Hematopoietic multipotent progenitor cell treated with erythropoietin and hydrocortisone succinate and interleukin-3 and kit ligand, for 4 days (in vitro differentiated cells): ENCODE results near the gene SELP.

Experiments used
- DNase-seq: peaks from one replicate; pipeline ENCODE4 v3.0.0-alpha.2; 2015

The SELP gene

DNA sequence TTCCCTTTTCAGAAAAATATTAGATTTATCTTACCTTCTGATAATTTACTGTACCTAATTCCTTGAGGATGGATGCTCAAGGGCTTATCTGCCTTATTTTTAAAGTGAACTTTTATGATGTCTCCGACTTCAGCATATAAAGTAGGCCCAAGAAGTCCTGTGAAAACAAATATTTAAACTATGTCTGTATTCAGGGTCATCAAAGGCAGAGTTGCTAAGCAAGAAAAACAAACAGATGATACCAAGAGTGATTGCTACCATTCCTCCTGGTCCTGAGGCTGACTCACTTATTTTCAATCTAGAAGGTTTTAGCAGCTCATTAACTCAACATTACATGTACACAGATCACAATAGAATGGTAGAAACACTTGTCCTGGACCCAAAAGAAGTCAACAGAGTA, 57.7 kb downstream of the SELP start:
- no peak for DNase-seq

- no peak for DNase-seq
Observed at GRCh38 chr1:169571450-169571849, 58.5 kb downstream of the SELP start.

DNA sequence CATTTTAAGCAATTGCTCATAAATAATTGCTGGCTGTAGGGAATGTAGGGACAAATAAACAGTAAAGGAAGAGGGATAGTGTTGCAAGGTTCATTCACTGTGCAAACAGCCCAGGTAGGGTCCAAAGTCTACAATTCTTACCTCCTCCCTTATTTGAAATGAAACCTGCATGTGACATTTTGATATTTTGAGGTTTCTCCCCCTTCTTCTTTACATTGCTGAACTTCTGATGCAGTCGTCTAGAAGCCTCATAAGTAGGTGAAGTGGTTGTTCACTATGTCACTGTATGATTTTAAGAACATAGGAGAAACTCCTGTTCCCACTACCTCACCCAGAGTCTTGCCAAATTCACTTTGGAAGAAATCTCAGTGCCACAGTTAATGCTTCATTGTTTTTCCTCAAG, 59.8 kb downstream of the SELP start:
- no peak for DNase-seq

- DNase-seq = no peak
Observed at GRCh38 chr1:169568497-169568896, 61.4 kb downstream of the SELP start.

DNA sequence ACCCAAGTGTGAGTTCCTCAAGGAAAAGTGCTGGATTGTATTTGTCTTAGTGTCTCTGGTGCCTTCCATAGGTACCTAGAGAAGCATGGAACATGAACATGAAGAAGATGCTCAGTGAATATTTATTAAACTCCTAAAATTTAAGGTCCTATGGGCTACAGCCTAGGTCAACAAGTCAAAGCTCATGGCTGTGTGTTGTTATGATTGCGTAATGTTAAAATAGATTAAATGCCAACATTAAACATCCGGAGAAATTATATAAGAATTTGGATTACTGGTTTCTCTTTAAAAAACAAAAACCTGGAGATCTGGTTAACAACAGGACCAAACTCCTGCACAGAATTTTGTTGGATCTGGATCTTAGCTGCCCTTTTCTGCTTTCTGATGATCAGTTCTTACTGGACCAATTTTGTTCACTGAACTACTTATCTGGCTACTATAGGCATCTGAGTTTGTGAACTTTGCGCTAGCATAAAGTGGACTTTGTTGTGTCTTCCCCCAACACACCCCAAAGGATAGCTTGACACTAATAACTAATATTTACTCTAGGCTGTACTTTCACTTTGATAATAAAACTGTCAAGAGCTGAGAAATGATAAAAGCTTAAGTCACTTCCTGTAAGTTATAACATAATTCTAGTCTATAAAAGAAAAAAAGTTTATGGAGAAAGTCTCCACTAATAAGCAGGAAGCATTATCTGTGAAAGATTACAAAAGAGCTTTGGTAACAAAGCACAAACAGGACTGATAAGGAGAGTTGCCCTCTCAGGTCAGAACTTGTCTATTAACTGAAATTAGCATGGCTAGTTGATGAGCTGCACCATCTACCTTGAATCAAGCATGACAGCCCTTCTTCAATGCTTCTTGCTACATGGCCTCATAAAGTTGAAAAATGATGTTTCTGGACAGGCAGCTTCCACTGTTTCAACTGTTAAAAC, 64.3 kb downstream of the SELP start:
- peak; percentile 46 for DNase-seq

DNA sequence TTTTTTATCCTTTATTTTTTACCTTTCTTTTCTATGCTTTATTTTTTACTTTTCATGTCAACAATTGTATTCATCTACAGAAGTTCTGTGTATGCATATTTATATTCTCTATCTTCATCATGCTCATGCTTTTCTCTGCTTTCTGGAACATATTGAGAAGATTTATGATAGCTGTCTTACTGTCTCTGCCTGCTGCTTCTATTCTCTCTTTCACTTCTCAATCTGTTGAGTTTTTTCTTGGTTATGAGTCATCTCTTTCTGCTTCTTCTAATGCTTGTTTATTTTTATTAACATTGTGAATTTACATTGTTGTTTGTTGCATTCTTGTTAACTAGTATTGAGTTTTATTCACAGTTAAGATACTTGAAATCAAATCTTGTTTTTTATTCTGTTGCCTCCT, 66.3 kb downstream of the SELP start:
- no peak for DNase-seq

DNA sequence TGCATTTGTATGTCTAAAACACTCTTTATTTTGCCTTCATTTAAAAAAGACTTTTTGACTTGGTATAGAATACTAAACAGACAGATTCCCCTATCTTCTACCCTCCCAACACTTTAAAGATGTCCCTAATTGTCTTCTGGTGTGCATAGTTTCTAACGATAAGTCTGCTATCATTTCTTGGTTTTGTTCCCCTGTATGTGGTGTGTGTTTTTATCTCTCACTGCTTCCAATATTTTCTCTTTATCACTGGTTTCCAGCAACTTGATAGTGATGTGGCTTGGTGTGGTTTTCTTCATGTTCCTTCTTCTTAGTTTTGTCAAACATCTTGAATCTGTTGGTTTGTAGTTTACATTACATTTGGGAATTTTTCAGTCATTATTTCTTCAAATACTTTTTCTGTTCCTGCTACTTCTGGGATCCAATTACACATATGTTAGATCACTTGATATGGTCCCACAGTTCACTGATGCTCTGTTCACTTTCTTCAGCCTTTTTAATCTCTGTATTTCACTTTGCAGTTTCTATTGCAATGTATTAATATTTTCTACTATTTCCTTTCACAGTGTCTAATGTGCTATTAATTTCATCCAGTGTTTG, 66.8 kb downstream of the SELP start:
- peak; percentile 37 for DNase-seq

- no peak for DNase-seq
Observed at GRCh38 chr1:169561692-169562091, 68.2 kb downstream of the SELP start.

GRCh38 chr1:169557131-169557530, 72.8 kb downstream of the SELP start:
- DNase-seq = no peak

- peak; percentile 77 for DNase-seq
Observed at GRCh38 chr1:169550294-169550693, 79.6 kb downstream of the SELP start.

- DNase-seq = no peak
Observed at GRCh38 chr1:169548282-169548681, 81.6 kb downstream of the SELP start.

DNA sequence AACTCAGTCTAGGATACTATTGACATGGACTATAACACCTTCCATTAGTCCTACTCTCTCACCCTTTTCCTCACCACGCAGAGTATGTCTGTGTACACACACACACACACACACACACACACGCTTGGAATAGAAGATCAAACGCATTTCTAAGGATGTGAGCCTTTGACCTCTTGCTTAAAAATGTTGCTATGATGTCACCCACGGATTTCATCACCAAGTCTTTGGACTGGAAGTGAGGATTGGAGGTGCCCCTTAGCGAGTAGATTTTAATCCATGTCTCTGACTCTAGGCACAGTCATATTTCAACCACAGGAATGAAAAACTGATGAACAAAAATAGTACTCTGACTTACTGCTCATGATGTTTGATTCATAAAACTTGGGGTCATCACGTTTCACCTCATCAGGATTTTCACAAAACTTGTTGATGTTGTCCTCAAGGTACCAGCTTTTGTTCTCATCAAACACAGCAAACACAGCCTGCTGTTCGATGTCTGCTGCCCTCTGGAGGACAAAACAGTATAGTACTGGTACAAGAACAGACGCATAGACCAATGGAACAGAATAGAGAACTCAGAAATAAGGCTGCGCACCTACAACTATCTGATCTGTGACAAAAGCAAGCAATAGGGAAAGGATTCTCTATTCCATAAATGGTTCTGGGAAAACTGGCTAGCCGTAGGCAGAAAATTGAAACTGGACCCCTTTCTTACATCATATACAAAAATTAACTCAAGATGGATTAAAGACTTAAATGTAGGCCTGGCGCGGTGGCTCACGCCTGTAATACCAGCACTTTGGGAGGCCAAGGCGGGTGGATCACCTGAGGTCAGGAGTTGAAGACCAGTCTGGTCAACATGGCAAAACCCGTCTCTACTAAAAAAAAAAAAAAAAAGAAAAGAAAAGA, 83.6 kb downstream of the SELP start:
- peak; percentile 90 for DNase-seq

DNA sequence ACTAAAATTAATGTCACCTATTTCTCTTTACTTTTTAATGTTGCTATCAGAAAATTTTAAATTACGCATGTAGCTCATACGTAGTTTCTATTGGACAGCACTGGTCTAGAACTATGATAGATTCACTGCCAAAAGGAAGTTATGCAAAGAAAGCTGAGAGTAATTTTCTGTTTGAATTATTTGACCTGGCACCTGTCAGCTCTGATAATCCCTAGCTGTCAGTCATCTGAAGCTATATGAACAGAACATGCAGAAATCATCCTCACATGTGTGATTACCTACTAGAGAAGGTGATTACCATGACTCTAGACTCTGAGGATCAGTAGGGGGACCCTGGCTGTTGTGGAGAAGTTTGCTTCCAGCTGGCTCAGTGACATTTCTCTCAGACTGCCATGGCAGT, 84.5 kb downstream of the SELP start:
- no peak for DNase-seq

DNA sequence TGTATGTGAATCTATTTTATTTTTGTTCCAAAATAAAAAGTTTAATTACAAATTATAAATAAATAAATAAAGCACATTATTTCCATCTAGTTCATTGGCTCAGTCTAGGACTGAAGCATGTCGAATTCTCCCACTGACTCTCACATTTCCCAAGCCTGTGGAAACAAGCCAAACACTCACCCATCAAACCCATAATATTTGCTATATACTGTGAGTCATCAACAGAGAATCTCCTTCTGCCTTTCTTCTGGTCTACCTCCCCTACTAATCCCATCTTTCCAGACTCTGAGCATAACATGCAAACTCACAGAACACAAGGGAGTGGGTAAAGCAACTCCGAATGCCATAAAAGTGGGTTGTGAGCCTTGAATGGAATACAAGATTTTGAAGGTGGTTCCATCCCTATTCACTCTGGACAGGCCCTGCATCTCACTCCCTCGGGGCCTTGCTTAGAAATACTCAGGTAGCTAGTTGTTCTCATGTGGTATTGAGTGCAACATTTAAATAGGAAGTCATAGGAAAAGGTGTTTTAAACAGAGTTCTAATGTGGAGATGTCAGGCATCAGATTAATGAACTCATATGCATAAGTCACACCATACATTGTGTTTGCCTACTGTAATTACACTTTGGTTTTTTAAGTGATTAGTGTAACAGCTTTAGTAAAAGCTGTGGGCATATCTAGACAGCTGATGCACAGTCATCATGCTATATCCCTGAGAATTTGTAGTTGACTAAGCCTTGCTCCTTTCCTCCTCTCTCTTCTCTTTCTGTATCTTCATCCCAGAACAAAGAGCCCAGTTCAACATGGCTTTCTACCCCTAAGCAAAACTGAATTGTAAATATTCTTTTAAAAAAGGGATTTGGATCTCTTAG, 90.7 kb downstream of the SELP start:
- DNase-seq = no peak
